Stimulated activated CD4-positive, alpha-beta T cell treated with anti-CD3 and anti-CD28 coated beads, Interleukin-4, amount 100 ng/mL, for 24 hours (primary cell): ENCODE results near the gene PIF1.
"Not testable (repeated sequence)": the region's sequence is repeated elsewhere in the genome, so short reads cannot be mapped to it uniquely, and the experiment has no call there.

Source experiments
- DNase-seq: peaks from one replicate; pipeline ENCODE4 v3.0.0-alpha.2; 2020

Gene PIF1

DNA sequence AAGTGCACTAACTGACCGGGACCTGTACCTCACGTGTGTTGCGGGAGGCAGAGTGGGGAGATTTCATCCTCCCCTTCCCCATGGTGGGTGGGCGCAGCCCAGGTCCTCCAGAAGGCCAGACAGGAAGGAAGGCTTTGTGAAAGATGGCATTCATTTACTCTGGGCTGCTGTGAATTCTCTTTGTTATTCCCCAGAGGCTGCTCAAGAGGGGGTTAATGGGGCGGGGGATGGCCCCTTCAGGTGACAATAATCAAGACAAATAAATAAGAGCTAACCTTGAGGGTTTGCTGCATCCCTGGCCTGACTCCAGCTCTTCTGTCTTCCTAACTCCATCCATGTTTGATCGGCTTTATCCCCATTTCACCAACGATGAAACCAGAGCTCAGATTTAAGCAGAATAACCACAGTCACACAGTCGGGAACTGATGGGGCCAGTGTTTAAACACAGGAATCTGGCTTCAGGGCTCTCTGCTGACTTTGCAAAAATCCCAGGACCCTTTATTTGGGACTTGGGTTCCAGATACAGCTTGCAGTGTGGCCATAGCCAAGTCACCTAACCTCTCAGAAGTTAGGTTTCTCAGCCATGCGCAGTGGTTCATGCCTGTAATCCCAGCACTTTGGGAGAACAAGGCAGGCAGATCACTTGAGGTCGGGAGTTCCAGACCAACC, 16.5 kb downstream of the PIF1 start:
- no peak for DNase-seq

DNA sequence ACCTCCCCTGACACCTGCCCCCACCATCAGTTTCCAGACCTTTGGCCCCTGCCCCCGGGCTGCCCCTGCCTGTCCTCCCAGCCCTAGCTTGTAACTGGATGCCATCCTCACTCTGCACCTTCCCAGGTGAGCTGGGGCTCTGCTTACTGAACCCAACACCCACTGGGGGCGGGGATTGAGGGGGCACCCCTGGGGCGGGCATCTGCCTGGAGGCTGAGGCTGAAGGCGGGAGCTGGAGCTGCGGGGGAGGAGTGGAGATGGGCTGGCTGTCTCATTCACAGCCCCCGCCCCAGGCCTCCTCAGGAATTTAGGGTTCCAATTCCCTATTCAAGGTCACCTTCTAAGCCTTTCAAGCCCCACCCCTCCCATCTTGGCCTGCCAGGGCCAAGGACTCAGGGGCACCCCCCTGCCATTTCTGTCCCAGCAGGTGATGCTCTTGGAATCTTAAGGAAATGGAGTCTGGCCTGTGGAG, 17.7 kb downstream of the PIF1 start:
- DNase-seq: no peak

DNA sequence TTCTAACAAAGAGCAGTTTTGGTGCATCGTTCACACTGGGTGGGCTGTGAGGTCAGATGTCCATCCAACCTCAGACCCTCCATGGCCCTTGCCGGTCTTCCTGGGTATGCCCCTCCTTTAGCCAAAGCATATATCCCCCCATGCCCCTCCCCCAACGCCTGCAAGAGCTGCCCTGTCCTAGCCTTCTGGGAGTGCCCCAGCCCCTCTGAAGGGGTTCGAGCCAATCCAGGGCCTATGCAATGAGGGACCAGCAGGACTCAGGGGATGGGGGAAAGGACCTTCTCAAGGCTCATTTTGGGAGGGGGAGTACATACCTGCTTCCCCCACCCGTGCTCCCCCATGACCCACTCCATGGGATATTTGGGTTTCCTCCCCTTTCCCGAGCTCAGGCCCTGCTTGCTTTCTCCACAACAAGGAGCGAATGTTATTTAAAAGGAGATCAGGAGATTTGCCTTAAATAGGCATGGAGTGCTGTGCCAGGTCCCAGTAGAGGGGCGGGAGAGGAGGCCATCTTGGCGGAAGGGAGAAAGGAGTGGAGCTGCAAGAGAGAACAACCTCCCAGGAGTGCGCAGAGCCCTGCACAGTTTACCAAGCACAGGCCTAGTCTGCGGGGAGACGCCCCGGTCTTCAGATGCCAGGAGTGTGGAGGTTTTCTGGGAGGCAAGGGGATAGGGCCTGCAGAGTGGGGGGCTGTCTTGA, 18.2 kb downstream of the PIF1 start:
- no peak for DNase-seq

DNA sequence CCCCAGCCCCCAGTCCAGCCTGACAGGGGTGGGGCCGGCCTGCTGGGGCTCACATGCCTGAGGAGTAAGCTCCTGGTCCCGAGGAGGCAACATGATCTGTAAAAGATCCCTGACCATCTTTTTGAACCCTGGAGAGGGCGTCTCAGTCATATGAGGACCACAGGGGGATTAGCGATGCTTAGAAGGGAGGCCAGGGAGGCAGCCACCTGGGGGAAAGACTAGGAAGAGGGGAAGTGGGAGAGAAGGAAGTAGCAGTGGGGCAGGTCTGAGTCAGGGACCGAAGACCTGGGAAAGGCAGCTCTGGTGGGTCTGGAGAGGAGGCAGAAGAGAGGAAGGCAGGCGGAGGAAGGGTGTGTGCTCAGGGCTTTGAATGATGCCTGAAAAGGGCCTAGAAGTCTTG, 18.9 kb downstream of the PIF1 start:
- DNase-seq: no peak

DNA sequence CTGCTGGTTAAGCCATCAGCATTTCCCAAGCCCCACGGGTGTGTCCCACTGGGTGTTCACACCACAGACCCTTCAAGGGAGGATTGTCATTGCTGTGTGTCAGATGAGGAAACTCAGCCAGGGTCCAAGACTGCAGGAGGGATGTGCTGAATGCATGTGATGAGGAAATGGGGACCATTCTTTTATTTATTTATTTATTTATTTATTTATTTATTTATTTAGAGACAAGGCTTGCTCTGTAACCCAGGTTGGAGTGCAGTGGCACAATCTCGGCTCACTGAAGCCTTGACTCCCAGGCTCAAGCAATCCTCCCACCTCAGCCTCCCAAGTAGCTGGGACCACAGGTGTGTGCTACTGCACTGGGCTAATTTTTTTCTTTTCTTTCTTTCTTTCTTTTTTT, 20.8 kb downstream of the PIF1 start:
- DNase-seq: no peak

DNA sequence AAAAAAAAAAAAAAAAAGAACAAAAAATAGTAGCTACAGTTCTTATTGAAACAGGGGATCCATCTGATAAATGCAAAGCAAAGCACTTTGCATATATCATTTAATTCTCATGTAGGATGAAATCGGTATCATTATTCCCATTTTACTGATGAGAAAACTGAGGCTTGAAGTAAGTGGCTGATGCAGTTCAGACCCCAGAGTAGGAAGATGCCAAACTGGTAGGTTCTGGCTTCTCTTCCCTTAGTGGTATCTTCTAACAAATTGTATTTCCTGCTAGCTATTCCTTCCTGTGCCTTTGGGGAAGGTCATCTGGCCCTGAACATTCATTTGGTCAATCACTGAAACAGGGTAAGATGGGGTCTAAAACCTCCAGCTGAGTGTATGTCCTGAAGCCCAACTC, 21.9 kb downstream of the PIF1 start:
- no peak for DNase-seq

DNA sequence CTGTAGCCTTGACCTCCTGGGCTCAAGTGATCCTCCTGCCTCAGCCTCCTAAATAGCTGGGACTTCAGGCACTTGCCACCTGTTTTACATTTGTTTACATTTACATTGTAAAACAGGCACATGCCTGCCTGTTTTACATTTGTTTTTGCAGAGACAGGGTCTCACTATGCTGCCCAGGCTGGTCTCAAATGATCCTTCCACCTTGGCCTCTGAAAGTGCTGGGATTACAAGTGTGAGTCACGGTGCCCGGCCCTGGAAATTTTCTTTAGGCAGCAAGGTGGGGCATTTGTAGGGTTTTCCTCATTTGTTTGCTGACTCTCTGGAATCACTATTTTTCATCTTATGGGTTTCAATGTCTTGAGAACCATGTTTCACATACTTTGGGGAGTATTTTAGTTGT, 25.0 kb downstream of the PIF1 start:
- no peak for DNase-seq

DNA sequence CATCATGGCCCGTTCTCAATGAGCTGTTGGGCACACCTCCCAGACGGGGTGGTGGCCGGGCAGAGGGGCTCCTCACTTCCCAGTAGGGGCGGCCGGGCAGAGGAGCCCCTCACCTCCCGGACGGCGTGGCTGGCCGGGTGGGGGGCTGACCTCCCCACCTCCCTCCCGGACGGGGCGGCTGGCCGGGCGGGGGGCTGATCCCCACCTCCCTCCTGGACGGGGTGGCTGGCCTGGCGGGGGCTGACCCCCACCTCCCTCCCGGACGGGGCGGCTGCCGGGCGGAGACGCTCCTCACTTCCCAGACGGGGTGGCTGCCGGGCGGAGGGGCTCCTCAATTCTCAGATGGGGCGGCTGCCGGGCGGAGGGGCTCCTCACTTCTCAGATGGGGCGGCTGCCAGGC, 26.5 kb downstream of the PIF1 start:
- DNase-seq: not testable (repeated sequence)

DNA sequence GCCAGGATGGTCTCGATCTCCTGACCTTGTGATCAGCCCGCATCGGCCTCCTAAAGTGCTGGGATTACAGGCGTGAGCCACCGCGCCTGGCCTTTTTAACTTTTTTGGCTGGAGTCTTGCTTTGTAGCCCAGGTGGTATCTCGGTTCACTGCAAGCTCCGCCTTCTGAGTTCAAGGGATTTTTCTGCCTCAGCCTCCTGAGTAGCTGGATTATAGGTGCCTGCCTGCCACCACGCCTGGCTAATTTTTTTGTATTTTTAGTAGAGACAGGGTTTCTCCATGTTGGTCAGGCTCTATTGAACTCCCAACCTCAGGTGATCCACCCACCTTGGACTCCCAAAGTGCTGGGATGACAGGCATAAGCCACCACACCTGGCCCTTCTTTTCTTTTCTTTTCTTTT, 29.5 kb downstream of the PIF1 start:
- not testable (repeated sequence) for DNase-seq

DNA sequence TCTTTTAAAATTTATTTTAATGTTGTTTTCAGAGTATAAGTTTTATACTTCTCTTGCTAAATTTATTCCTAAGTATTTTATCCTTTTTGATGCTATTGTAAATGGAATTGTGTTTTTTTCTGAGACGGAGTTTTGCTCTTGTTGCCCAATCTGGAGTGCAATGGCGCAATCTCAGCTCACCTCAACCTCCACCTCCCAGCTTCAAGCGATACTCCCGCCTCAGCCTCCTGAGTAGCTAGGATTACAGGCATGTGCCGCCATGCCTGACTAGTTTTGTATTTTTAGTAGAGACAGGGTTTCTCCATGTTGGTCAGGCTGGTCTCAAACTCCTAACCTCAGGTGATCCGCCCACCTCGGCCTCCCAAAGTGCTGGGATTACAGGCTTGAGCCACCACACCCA, 30.1 kb downstream of the PIF1 start:
- not testable (repeated sequence) for DNase-seq

DNA sequence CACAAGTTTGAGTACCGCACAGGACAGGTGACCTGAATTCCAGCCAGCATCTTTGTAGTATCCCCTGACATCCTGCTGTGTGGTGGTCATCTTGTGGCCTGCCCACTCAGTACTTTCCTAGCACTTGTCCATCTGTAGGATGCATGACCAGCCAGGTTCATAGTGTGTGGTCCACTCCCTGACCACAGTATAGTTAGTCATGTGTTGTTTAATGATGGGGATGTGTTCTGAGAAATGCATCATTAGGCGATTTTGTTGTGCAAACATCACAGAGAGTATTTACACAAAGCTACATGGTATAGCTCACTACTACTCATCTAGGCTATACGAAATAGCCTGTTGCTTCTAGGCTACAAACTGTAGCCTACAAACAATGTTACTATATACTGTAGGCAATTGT, 33.2 kb downstream of the PIF1 start:
- DNase-seq: no peak

DNA sequence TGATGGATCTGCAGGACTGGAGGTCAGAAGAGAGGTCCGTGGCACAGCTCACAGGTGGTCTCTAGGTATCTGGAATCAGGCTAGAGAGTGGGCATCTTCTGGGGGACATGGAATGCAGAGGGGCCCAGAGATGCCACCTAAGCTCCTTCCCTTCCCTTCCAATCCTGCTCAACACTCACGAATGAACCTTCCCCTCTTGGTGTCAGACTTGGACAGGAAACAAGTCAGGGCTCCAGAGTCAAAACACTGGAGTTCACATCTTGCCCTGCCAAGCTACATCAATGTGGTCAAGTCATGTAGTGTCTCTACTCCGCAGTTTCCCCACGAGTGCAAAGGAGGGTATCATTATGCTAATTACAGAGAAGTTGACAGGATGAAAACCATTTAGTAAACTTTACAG, 34.0 kb downstream of the PIF1 start:
- no peak for DNase-seq

DNA sequence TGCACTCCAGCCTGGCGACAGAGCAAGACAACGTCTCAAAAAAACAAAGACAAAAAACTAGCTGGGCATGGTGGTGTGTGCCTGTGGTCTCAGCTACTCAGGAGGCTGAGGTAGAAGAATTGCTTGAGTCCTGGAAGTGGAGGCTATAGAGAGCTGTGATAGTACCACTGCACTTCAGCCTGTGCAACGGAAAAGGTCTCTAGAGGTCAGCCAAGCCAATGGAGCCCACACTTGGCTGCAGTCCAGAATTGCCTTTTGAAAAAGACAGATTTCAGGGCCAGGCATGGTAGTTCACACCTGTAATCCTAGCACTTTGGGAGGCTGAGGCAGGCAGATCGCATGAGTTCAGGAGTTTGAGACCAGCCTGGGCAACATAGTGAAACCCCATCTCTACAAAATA, 41.7 kb downstream of the PIF1 start:
- DNase-seq: no peak

DNA sequence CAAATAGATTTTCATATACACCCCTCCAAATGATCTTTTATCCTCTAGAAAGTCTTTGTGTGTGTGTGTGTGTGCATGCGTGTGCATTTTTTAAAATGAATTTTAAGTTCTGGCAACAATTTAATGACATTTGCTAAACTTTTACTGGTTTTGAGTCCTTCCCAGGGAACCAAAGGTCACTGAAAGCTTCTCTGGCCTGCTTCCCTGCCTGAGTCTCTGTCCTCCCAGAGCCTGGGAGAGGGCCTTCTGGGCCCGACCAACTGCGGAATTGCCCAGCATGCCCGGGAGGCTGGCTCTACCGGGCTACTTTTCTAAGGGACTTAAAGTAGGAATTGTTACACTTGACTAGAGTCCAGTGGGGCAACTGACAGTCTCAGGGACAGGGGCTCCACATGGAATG, 42.7 kb downstream of the PIF1 start:
- no peak for DNase-seq

DNA sequence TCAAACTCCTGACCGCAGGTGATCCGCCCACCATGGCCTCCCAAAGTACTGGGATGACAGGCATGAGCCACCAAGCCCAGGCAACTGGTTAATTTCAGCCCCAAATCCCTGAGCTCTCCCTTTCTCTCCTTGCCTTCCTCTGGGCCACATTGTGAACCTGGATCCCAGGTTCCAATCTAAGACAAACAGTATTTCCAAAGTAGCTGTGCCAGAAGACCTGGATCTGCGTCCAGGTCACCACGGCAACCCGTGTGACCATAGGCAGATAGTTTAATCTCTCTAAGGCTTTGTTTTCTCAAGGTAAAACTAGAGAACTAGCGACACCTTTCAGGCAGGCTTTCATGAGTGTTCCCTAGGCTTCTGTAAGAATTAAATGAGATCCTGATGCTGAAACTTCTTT, 44.1 kb downstream of the PIF1 start:
- no peak for DNase-seq

DNA sequence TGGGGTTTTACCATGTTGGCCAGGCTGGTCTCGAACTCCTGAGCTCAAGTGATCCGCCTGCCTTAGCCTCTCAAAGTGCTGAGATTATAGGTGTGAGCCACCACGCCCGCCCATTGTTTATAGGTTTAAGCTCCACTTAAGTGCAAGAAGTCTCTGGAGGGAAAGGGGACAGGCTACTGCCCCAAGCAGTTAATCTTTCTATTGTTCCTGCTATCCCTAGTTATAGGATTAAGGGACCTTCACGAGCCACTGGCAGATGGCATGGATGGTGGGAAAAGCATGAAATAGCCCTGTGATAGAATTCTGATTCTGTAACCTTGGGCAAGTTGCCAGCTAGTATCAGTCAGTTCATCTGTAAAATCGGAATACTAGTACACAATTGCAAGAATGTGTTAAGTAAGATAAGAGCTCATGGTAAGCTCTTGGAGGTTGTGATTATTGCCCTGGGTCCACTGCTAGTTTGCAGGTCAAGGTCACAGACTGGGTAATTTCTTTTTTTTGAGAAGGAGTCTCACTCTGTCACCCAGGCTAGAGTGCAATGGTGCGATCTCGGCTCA, 44.8 kb downstream of the PIF1 start:
- no peak for DNase-seq

DNA sequence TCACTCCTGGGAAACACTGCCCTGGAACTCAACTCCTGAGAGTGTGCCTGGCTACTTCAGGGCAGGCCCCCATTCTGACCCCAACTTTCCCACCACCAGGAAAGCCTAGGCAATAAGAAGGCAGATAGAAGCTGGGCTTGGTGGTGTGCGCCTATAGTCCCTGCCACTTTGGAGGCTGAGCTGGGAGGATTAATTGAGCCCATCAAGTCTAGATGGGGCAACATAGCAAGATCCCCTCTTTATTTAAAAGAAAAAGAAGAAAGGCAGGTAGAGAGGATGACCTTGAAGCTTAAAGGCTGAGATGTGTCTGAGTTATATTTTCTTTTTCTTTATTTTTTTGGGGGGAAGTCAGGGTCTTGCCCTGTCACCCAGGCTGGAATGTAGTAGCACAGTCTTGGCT, 45.8 kb downstream of the PIF1 start:
- no peak for DNase-seq

DNA sequence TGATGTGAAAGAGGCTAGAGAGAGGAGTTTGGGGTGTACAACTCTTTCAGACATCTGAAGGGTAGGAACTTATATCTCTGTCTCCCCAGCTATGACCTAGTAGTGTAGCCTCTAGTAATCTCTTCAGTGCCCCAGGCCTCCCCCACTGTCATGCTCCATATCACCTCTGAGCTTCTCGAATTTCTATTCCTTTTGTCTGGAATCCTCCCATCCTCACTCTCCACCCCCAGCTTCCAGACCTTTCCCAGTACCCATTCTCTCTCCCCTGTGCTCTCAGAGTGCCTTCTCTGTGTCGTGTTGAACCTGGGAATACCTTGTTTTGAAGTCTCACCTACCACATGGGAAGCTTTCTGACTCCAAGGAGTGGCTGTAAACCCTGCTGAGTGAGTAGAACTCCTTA, 46.4 kb downstream of the PIF1 start:
- DNase-seq: no peak

DNA sequence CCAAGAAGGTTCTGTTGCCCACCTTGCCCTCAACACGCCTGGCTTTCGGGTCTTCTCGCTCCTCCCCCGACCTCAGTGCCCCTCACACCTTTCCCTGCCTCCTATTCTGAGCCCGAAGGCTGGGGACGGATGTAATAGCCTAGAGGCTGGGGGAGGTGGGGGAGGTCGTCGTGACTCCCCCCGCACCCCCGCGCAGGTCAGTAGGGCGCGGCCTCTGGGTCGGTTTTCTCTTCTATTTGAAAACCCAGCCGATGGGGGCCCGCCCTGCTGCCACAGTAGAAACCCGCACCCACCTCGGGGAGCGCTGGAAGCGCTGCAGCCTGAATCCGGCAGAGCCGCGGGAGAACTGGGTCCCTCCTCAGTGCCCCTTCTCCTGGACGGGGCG, 49.1 kb downstream of the PIF1 start:
- no peak for DNase-seq

DNA sequence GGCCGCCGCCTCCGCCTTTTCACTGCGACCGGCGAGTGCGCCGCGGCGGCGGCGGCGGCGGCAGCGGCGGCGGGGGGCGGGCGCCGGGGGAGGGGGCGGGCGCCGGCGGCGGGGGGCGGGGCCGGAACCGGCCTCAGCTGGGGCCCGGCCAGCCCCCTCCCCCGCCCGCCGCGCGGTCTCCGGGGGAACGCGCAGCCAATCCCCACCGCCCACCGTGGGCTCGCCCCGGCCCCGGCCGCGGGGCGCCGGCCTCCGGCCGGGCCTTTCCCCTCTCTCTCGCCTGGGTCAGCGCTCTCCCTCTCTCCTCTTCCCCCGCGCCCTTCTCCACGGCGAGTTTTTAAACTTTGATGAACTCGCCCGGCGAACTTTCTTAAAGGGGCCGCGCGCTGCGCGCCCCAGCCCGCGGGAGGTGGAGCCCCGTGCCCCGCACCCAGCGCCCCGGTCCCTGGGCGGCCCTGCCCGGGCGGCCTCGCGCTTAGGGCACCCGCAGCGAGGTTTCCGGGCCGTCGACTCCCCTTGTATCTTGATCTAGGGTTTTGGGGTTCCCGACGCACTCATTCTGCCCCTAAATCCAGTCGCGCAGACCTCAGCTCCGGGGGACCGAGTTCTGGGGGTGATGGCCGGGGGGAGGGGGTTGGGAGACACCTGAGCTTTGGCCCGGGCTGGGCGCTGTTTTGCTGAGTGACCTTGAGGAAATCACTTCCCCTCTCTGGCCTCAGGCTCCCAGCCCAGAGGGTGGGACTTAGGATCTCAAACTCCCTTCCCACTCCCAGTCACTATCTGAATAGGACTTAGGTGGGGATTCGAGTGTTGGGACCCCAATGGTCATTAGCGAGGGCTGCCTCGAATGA, 49.7 kb downstream of the PIF1 start, which contains the start of gene RBPMS2:
Gene RBPMS2, minus strand, starts transcription at position 39 of the 851 bp plus-strand sequence. CDS start 270 bp downstream, outside the sequence.
- DNase-seq: no peak

DNA sequence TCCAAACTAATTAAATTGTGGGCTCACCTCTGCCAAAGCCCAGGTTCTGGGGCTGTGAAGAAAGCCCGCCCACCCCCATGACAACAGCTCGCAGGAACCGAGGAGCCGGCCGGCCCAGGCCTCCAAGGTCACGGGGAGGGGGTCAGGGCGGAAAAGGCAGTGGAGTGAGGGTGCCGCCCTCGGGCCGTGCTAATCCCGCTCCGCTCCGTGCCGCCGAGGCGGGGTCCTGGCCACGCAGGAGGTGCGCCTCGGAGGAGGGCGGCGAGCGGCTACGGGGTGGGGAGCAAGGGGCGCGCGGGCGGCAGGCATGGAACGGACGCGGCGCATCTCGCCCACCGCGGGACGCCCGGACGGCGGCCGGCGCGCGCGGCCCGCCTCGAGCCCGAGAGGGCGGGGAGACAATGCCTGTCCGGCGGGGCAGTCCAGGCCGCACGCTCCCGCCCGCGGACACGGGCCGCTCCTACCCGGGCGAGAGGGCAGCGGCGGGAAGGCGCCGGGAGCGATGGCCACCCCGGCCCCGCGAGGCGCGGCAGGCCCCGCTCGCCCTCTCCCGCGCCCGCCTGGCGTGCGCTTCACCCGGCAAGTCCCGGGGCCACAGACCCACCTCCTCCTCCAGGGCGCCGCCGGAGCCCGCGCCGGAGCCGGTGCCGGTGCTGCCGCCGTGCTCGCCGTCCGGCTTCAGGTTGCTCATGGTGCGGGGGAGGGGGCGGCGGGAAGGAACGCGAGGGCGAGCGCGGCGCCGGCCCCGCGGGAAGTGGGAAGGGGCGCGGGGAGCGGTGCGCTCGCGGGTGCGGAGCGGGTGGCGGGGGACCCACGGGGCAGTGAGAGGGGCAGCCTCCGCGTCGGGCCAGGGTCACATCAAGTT, 50.6 kb downstream of the PIF1 start:
- no peak for DNase-seq

DNA sequence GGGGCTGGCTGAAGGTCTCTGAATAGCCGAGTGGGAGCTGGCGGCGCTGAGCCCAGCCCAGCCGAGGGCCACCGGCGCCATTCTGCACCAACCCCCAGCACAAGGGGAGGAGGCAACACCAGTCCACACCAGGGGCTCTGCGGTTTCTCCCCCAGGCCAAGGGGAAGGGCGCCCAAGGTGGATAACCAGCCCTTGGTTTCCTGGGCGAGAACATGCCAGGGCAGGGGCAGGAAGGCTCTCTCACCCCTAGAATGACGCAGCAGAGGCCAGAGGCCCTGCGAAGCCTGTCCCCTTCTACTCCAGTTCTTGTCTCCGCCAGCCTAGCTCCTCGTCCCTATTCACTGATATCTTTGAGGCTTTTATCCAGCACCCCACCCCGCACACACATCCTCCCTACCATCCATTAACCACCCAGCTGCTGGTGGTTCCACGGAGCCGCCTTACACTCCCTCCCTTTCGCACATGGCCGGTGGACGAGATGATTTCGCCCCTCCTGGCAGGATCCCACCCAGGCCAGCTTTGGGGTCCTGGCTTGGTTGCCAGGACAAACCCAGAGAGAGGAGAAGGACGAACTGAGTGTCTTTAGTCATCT, 51.3 kb downstream of the PIF1 start:
- DNase-seq: no peak
